HepG2 (cell line): ENCODE data around the gene ZNHIT1. TPM values are rescaled to one million over a fixed set of nuclear protein-coding genes. Genes with fewer than 3 reads are reported as not detected.
A peak's percentile ranks its signal among the peaks of the same experiment; 100 is the strongest.

ENCODE experiments used
- ARID2 ChIP-seq: sonication (generic); formaldehyde crosslinking; IDR thresholded peaks from 2 replicates; pipeline ENCODE4 v1.8.1; 2022; ENCODE audit warnings: mild to moderate bottlenecking, missing genetic modification reagents, borderline replicate concordance
- FOXO4 ChIP-seq: sonication (generic); formaldehyde crosslinking; conservative IDR thresholded peaks from 2 replicates; pipeline ENCODE4 v1.8.1; 2023; ENCODE audit warnings: missing genetic modification reagents
- HNRNPK ChIP-seq: fragments of 200-400 bp; formaldehyde crosslinking; IDR thresholded peaks from 2 replicates; pipeline ENCODE4 v1.6.1; 2018; ENCODE audit warnings: low read length, low read depth, moderate library complexity, mild to moderate bottlenecking; ENCODE audit not compliant: poor library complexity, severe bottlenecking
- NPAS2 ChIP-seq: sonication (generic); formaldehyde crosslinking; IDR thresholded peaks from 2 replicates; pipeline ENCODE4 v1.8.0; 2022; ENCODE audit warnings: mild to moderate bottlenecking, missing genetic modification reagents, borderline replicate concordance
- NR2F6 ChIP-seq, 2 experiments: IDR thresholded peaks; 2 replicates each; pipeline ENCODE4 v1.6.1; 2016; ENCODE audit warnings: antibody characterized with exemption in 1 of 2, mild to moderate bottlenecking in 1 of 2
- SMAD9 ChIP-seq: sonication (generic); formaldehyde crosslinking; IDR thresholded peaks from 2 replicates; pipeline ENCODE4 v1.5.1; 2020; ENCODE audit warnings: mild to moderate bottlenecking, missing genetic modification reagents
- THAP7 ChIP-seq: sonication (generic); formaldehyde crosslinking; IDR thresholded peaks from 2 replicates; pipeline ENCODE4 v1.8.1; 2023; ENCODE audit warnings: mild to moderate bottlenecking, missing genetic modification reagents
- YEATS4 ChIP-seq: sonication (generic); formaldehyde crosslinking; IDR thresholded peaks from 2 replicates; pipeline ENCODE4 v1.4.0; 2020; ENCODE audit warnings: missing genetic modification reagents, borderline replicate concordance
- ZNF124 ChIP-seq: sonication (generic); formaldehyde crosslinking; IDR thresholded peaks from 2 replicates; pipeline ENCODE4 v1.4.0; 2020; ENCODE audit warnings: missing genetic modification reagents
- ZNF563 ChIP-seq: sonication (generic); formaldehyde crosslinking; IDR thresholded peaks from 2 replicates; pipeline ENCODE4 v1.8.0; 2022; ENCODE audit warnings: mild to moderate bottlenecking, moderate library complexity, missing genetic modification reagents
- polyA plus RNA-seq, 8 experiments: library from polyadenylated mRNA; depleted of rRNA in 3 of 8; stranded (reverse) in 7 of 8; unstranded in 1 of 8; fragments of >200 nt; fragmentation: Illumina TruSeq in 4 of 8; extraction: Trizol in 4 of 8; gene quantifications; 2 replicates each; pipeline versions ENCODE4 v1.2.1 to v1.2.3, GENCODE V29; 2011 to 2016; ENCODE audit warnings: low read depth in 4 of 8, missing spikeins in 1 of 8, mixed read lengths in 1 of 8; ENCODE audit not compliant: insufficient read depth in 1 of 8
- total RNA-seq, 5 experiments: library from RNA; depleted of rRNA; stranded (reverse); fragments of >200 nt; fragmentation: Illumina TruSeq; extraction: Trizol; gene quantifications; 2 replicates each; pipeline ENCODE4 v1.2.3, GENCODE V29; 2016; ENCODE audit warnings: low read depth in 1 of 5
- TF ChIP-seq, protein P1 (sequence below): sonication (generic); formaldehyde crosslinking; IDR thresholded peaks from 2 replicates; pipeline ENCODE4 v1.5.1; 2020; ENCODE audit warnings: missing genetic modification reagents, mild to moderate bottlenecking, borderline replicate concordance
- TF ChIP-seq, protein P2 (sequence below): sonication (generic); formaldehyde crosslinking; IDR thresholded peaks from 2 replicates; pipeline ENCODE4 v1.4.0; 2020; ENCODE audit warnings: missing genetic modification reagents, borderline replicate concordance
- TF ChIP-seq, protein P3 (sequence below): sonication (generic); formaldehyde crosslinking; conservative IDR thresholded peaks from 2 replicates; pipeline ENCODE4 v1.4.0; 2020; ENCODE audit warnings: missing genetic modification reagents
- TF ChIP-seq, protein P4 (sequence below): sonication (generic); formaldehyde crosslinking; IDR thresholded peaks from 2 replicates; pipeline ENCODE4 v1.4.0; 2020; ENCODE audit warnings: low read depth, missing genetic modification reagents

Gene ZNHIT1
- total and polyA plus RNA-seq, 2 of the 13 experiments (the other 11 are each of a cell fraction or from before 2014, with no cell fraction given) = 32.5 to 64.5 TPM

- TF ChIP-seq ARID2 (CRISPR knock-in tag) (no peak), THAP7 (CRISPR knock-in tag) (no peak; the same call in 1 of the 2 replicates), ZNF563 (CRISPR knock-in tag) (no peak; the same call in 1 of the 2 replicates), HNRNPK (no peak), ZNF124 (CRISPR knock-in tag) (no peak), YEATS4 (CRISPR knock-in tag) (peak; percentile 55; the same call in 1 of the 2 replicates), FOXO4 (CRISPR knock-in tag) (no peak), NR2F6 (IDR thresholded peaks at IDR 0.05) (peak; percentile 96), NR2F6 (CRISPR knock-in tag; IDR thresholded peaks at IDR 0.05) (peak; percentile 97), NPAS2 (CRISPR knock-in tag) (no peak), SMAD9 (CRISPR knock-in tag) (no peak)
- TF ChIP-seq, protein P1, sequence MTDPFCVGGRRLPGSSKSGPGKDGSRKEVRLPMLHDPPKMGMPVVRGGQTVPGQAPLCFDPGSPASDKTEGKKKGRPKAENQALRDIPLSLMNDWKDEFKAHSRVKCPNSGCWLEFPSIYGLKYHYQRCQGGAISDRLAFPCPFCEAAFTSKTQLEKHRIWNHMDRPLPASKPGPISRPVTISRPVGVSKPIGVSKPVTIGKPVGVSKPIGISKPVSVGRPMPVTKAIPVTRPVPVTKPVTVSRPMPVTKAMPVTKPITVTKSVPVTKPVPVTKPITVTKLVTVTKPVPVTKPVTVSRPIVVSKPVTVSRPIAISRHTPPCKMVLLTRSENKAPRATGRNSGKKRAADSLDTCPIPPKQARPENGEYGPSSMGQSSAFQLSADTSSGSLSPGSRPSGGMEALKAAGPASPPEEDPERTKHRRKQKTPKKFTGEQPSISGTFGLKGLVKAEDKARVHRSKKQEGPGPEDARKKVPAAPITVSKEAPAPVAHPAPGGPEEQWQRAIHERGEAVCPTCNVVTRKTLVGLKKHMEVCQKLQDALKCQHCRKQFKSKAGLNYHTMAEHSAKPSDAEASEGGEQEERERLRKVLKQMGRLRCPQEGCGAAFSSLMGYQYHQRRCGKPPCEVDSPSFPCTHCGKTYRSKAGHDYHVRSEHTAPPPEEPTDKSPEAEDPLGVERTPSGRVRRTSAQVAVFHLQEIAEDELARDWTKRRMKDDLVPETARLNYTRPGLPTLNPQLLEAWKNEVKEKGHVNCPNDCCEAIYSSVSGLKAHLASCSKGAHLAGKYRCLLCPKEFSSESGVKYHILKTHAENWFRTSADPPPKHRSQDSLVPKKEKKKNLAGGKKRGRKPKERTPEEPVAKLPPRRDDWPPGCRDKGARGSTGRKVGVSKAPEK (CRISPR knock-in tag) = no peak
- TF ChIP-seq, protein P2, sequence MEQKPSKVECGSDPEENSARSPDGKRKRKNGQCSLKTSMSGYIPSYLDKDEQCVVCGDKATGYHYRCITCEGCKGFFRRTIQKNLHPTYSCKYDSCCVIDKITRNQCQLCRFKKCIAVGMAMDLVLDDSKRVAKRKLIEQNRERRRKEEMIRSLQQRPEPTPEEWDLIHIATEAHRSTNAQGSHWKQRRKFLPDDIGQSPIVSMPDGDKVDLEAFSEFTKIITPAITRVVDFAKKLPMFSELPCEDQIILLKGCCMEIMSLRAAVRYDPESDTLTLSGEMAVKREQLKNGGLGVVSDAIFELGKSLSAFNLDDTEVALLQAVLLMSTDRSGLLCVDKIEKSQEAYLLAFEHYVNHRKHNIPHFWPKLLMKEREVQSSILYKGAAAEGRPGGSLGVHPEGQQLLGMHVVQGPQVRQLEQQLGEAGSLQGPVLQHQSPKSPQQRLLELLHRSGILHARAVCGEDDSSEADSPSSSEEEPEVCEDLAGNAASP (CRISPR knock-in tag) = peak; percentile 72; the same call in 1 of the 2 replicates
- TF ChIP-seq, protein P3, sequence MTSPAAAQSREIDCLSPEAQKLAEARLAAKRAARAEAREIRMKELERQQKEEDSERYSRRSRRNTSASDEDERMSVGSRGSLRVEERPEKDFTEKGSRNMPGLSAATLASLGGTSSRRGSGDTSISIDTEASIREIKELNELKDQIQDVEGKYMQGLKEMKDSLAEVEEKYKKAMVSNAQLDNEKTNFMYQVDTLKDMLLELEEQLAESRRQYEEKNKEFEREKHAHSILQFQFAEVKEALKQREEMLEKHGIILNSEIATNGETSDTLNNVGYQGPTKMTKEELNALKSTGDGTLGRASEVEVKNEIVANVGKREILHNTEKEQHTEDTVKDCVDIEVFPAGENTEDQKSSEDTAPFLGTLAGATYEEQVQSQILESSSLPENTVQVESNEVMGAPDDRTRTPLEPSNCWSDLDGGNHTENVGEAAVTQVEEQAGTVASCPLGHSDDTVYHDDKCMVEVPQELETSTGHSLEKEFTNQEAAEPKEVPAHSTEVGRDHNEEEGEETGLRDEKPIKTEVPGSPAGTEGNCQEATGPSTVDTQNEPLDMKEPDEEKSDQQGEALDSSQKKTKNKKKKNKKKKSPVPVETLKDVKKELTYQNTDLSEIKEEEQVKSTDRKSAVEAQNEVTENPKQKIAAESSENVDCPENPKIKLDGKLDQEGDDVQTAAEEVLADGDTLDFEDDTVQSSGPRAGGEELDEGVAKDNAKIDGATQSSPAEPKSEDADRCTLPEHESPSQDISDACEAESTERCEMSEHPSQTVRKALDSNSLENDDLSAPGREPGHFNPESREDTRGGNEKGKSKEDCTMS (CRISPR knock-in tag) = no peak
- TF ChIP-seq, protein P4, sequence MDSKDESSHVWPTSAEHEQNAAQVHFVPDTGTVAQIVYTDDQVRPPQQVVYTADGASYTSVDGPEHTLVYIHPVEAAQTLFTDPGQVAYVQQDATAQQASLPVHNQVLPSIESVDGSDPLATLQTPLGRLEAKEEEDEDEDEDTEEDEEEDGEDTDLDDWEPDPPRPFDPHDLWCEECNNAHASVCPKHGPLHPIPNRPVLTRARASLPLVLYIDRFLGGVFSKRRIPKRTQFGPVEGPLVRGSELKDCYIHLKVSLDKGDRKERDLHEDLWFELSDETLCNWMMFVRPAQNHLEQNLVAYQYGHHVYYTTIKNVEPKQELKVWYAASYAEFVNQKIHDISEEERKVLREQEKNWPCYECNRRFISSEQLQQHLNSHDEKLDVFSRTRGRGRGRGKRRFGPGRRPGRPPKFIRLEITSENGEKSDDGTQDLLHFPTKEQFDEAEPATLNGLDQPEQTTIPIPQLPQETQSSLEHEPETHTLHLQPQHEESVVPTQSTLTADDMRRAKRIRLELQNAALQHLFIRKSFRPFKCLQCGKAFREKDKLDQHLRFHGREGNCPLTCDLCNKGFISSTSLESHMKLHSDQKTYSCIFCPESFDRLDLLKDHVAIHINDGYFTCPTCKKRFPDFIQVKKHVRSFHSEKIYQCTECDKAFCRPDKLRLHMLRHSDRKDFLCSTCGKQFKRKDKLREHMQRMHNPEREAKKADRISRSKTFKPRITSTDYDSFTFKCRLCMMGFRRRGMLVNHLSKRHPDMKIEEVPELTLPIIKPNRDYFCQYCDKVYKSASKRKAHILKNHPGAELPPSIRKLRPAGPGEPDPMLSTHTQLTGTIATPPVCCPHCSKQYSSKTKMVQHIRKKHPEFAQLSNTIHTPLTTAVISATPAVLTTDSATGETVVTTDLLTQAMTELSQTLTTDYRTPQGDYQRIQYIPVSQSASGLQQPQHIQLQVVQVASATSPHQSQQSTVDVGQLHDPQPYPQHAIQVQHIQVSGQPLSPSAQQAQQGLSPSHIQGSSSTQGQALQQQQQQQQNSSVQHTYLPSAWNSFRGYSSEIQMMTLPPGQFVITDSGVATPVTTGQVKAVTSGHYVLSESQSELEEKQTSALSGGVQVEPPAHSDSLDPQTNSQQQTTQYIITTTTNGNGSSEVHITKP = no peak
Measured at GRCh38 chr7:101200862-101201599, 16.9 kb upstream of the ZNHIT1 start, which contains the start of gene MOGAT3 (continued).
